ENCODE data around the gene MAJIN. TPM values are rescaled to one million over a fixed set of nuclear protein-coding genes. Genes with fewer than 3 reads are reported as not detected.

MAJIN gene
- total and polyA plus RNA-seq, 7 donors, result 0.25 TPM; not detected in 6

- Histone ChIP-seq H3K4me1 (peaks cover 0 to 31% (median 27%) of the 10 kb centered on the region in 4 donors), H3K36me3 (peaks cover 41 to 54% (median 48%) of the 10 kb centered on the region in 4 donors), H3K27me3 (no peaks in the 10 kb centered on the region), H3K27ac (no peak overlapping the region), H3K4me3 (no peak overlapping the region), H3K9me3 (no peaks in the 10 kb centered on the region)
- intact Hi-C loops (cut with DNase I), result no loop called here
- TF ChIP-seq POLR2A (IDR thresholded peaks at IDR 0.05), result no peak
- no peak for TF ChIP-seq CTCF (IDR thresholded peaks at IDR 0.05)
- TF ChIP-seq POLR2AphosphoS5 (IDR thresholded peaks at IDR 0.05), result no peak
- TF ChIP-seq EP300 (IDR thresholded peaks at IDR 0.05), result no peak
- WGBS, 2 donors, result 96% methylated on average over 17 of the region's 17 CpGs
- no peak for DNase-seq
Observed at GRCh38 chr11:64914123-64914522, 57.8 kb downstream of the MAJIN start.

- TF ChIP-seq POLR2A (IDR thresholded peaks at IDR 0.05) (no peak), POLR2AphosphoS5 (IDR thresholded peaks at IDR 0.05) (no peak), EP300 (IDR thresholded peaks at IDR 0.05) (no peak)
- H3K4me1 ChIP-seq, result peaks cover 0 to 24% (median 22%) of the 10 kb centered on the region in 4 donors
- no peak overlapping the region for H3K4me3 ChIP-seq
- no peak for DNase-seq
- no peaks in the 10 kb centered on the region for H3K9me3 ChIP-seq
- H3K36me3 ChIP-seq, result peaks cover 50 to 63% (median 56%) of the 10 kb centered on the region in 4 donors
- no peaks in the 10 kb centered on the region for H3K27me3 ChIP-seq
- intact Hi-C loops (cut with DNase I), result no loop called here
- no peak overlapping the region for H3K27ac ChIP-seq
- 90 to 93% methylated on average over 18 of the region's 18 CpGs for WGBS, 2 donors
Observed at GRCh38 chr11:64913171-64913727, 58.7 kb downstream of the MAJIN start.

- peaks cover 0 to 17% (median 16%) of the 10 kb centered on the region in 4 donors for H3K4me1 ChIP-seq
- peaks cover 59 to 79% (median 70%) of the 10 kb centered on the region in 4 donors for H3K36me3 ChIP-seq
- no peak for DNase-seq
- H3K9me3 ChIP-seq, result no peaks in the 10 kb centered on the region
- 94 to 96% methylated on average over 9 of the region's 9 CpGs for WGBS, 2 donors
- no peak for TF ChIP-seq EP300 (IDR thresholded peaks at IDR 0.05)
- TF ChIP-seq CTCF (IDR thresholded peaks at IDR 0.05), result no peak
- TF ChIP-seq POLR2A (IDR thresholded peaks at IDR 0.05), result no peak
- no peak for TF ChIP-seq POLR2AphosphoS5 (IDR thresholded peaks at IDR 0.05)
- no peak overlapping the region for H3K4me3 ChIP-seq
- H3K27me3 ChIP-seq, result no peaks in the 10 kb centered on the region
- intact Hi-C loops (cut with DNase I), result no loop called here
- H3K27ac ChIP-seq, result no peak overlapping the region
Observed at GRCh38 chr11:64911689-64912088, 60.2 kb downstream of the MAJIN start.

GRCh38 chr11:64911142-64911541 is 60.8 kb downstream of the MAJIN start:
- no peak overlapping the region for H3K27ac ChIP-seq
- no peak overlapping the region for H3K4me3 ChIP-seq
- TF ChIP-seq POLR2AphosphoS5 (IDR thresholded peaks at IDR 0.05) (no peak), CTCF (IDR thresholded peaks at IDR 0.05) (no peak), EP300 (IDR thresholded peaks at IDR 0.05) (no peak), POLR2A (IDR thresholded peaks at IDR 0.05) (no peak)
- H3K9me3 ChIP-seq, result no peaks in the 10 kb centered on the region
- intact Hi-C loops (cut with DNase I), result no loop called here
- H3K4me1 ChIP-seq, result peaks cover 0 to 15% (median 12%) of the 10 kb centered on the region in 4 donors
- DNase-seq, result no peak
- no peaks in the 10 kb centered on the region for H3K27me3 ChIP-seq
- WGBS, 2 donors, result 91 to 93% methylated on average over 7 of the region's 7 CpGs
- peaks cover 64 to 84% (median 75%) of the 10 kb centered on the region in 4 donors for H3K36me3 ChIP-seq

- 94 to 95% methylated on average over 27 of the region's 27 CpGs for WGBS, 2 donors
- peaks cover 67 to 90% (median 81%) of the 10 kb centered on the region in 4 donors for H3K36me3 ChIP-seq
- H3K27ac ChIP-seq, result no peak overlapping the region
- no peaks in the 10 kb centered on the region for H3K9me3 ChIP-seq
- intact Hi-C loops (cut with DNase I), result no loop called here
- TF ChIP-seq POLR2AphosphoS5 (IDR thresholded peaks at IDR 0.05), result no peak
- TF ChIP-seq EP300 (IDR thresholded peaks at IDR 0.05), result no peak
- TF ChIP-seq CTCF (IDR thresholded peaks at IDR 0.05), result no peak
- no peak for TF ChIP-seq POLR2A (IDR thresholded peaks at IDR 0.05)
- H3K27me3 ChIP-seq, result no peaks in the 10 kb centered on the region
- no peak for DNase-seq
- H3K4me3 ChIP-seq, result no peak overlapping the region
- H3K4me1 ChIP-seq, result peaks cover 0 to 9% (median 7%) of the 10 kb centered on the region in 4 donors
Observed at GRCh38 chr11:64910451-64911093, 61.3 kb downstream of the MAJIN start.
